HG02970 (cell line): ENCODE data around the gene KLHL11.

Experiments
- ATAC-seq: cut with Tn5 transposase; IDR thresholded peaks from one replicate; pipeline ENCODE4 v1.9.1; 2021; ENCODE audit warnings: mild to moderate bottlenecking, moderate library complexity, moderate number of reproducible peaks; ENCODE audit not compliant: unreplicated experiment, low FRiP score

KLHL11 gene

DNA sequence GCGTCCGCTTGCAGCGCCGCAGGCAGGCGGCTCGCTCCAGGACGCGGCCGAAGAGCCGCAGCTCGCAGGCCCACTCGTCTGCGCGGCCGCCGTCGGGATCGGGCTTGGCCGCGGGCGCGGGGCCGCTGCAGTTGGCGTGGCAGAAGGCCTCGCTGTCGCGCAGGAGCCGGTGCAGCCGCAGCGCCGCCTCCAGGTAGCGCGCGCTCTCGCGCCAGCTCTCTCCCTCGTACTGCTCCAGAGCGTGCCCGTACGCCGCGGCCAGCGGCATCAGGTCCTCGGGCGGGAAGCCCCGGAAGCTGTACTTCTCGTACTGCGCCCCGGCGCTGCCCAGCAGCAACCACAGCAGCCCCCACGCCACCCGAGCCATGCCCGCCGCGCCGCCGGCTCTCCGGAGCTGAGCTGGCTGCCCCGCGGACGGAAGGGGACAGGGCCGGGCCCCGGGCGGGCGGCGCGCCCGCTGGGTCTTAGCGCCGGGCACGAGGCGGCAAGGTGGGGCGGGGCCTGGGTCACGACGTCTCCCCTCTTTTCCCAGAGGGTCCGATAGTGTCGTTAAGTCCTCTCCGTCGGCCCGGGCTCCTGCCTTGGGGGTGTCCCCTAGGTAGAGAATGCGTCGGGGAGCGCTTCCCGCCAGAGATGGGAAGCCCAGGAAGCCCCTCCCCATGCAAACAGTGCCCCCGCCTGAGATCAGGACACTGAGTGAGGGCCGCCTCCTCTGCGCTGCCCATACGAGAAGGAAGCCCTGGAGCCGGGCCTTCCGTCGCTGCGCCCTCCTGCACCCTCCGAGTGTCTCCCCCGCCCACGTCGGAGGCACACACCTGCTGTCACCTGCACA, 53.5 kb downstream of the KLHL11 start, which contains the start of gene P3H4:
Gene P3H4, minus strand, starts transcription at position 401 of the 832 bp plus-strand sequence. Its CDS starts 34 bp downstream, at position 367.
- no peak for ATAC-seq

- no peak for ATAC-seq
Observed at GRCh38 chr17:41810659-41811548, 54.3 kb downstream of the KLHL11 start.

DNA sequence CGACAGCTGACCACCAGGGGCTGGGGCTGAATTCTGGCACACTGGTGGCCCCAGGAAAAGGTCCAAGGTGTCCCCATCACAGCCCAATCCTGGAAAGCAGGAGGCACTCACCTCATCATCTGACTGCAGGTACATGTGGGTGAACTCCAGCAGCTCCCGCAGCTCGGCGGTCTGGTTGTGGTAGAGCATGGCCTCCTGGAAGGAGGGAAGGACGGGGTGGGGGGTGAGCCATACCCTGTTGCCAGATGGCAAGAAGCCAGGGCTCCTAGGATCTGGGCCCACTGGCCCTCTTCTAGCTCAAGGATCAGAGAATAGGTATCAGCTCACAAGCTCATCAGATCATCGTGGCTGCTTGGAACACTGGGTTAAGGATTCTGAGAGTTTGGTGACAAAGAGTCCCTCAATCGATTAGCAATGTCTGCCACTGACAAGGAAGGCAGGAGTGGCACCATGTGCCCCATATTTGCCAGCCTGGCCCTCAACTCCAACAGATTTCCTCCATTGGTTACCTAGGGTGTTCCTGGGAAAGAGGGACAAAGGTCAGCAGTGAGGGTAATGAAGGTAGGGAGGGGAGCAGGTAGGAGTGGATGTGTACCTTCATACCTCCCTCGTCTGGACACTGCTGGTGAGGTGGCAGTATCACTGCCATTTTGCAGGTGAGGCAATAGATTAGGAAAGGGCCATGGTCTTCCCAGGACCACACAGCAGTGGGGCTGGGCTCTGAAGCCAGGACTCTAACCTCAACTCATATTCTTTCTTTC, 58.4 kb downstream of the KLHL11 start:
- ATAC-seq, result no peak
